K562 (cell line): ENCODE results near the gene PUS7L. TPM values are rescaled to one million over a fixed set of nuclear protein-coding genes. Genes with fewer than 3 reads are reported as not detected.

Experiments
- ATAC-seq: fragments of 200-7000 bp; cut with Tn5 transposase; 3 replicates; pipeline ENCODE4 v1.9.1; 2020; ENCODE audit warnings: moderate library complexity
- BruUV-seq: library from RNA; stranded (reverse); fragments of 400-500 nt; replicated peaks from 2 replicates; lab custom pipeline; 2021; lab: Mats Ljungman, UMichigan
- CTCF ChIA-PET: fragments of 300-600 bp; formaldehyde crosslinking; extraction: SDS; loops from one replicate; lab custom pipeline; 2021; ENCODE audit warnings: low intra/inter-chr PET ratio; lab: Yijun Ruan, JAX
- POLR2A ChIA-PET: fragments of 300-600, 350-650 bp; sonication (Branson Sonifier 250); formaldehyde crosslinking; extraction: SDS; loops from one replicate; lab custom pipeline; 2021; ENCODE audit warnings: antibody characterized with exemption, inconsistent platforms; lab: Yijun Ruan, JAX
- DNase-seq, 4 experiments: peaks; one replicate each; pipeline versions ENCODE4 v3.0.0 to v3.0.0-alpha.2; 2011 to 2018; ENCODE audit warnings: low spot score in 3 of 4, mixed read lengths in 3 of 4; ENCODE audit errors: extremely low read depth in 1 of 4
- FAIRE-seq: peaks from 2 replicates; lab custom pipeline; 2011; peaks lifted over from hg19 to GRCh38; lab: Jason Lieb, UNC
- H2AFZ ChIP-seq: 2 replicates; pipeline ENCODE4 v1.6.0; 2011; ENCODE audit warnings: low read depth, low read length, control low read depth, inconsistent platforms
- H3K27ac ChIP-seq: fragments of 200-600 bp; 3 replicates; pipeline ENCODE4 v1.8.0; 2011; ENCODE audit warnings: low read depth, mild to moderate bottlenecking, control low read depth, inconsistent platforms, low read length, moderate library complexity, mixed read lengths; ENCODE audit errors: extremely low read depth
- H3K27me3 ChIP-seq, 2 experiments: fragments of 300-600 bp in 1 of 2; 2 replicates in 1 of 2; 3 replicates in 1 of 2; pipeline versions ENCODE4 v1.6.0 to v1.8.0; 2011; ENCODE audit warnings: inconsistent platforms in 2 of 2, low read length in 2 of 2, mild to moderate bottlenecking in 1 of 2, mixed read lengths in 1 of 2, moderate library complexity in 1 of 2; ENCODE audit not compliant: control insufficient read depth in 2 of 2, insufficient read depth in 2 of 2
- H3K36me3 ChIP-seq: fragments of 300-600 bp; 3 replicates; pipeline ENCODE4 v1.8.0; 2011; ENCODE audit warnings: mild to moderate bottlenecking, low read length, inconsistent platforms; ENCODE audit not compliant: control insufficient read depth, insufficient read depth
- H3K4me1 ChIP-seq, 2 experiments: fragments of 200-600 bp in 1 of 2; replicated peaks in 1 of 2; 2 replicates in 1 of 2; 3 replicates in 1 of 2; pipeline versions ENCODE4 v1.5.1 to v1.8.0; 2011; ENCODE audit warnings: inconsistent platforms in 2 of 2, low read length in 2 of 2, mild to moderate bottlenecking in 1 of 2, mixed read lengths in 1 of 2, moderate library complexity in 1 of 2; ENCODE audit not compliant: control insufficient read depth in 2 of 2, insufficient read depth in 2 of 2
- H3K4me2 ChIP-seq: 2 replicates; pipeline ENCODE4 v1.6.1; 2011; ENCODE audit warnings: low read length, control low read depth, inconsistent platforms, mixed read lengths; ENCODE audit not compliant: insufficient read depth
- H3K4me3 ChIP-seq: fragments of 200-600 bp; sonication (generic), shearing (Covaris generic); 2 replicates; pipeline ENCODE4 v1.5.1; 2016; ENCODE audit warnings: control low read depth, inconsistent platforms
- H3K79me2 ChIP-seq: fragments of 200-600 bp; 3 replicates; pipeline ENCODE4 v1.8.0; 2011; ENCODE audit warnings: low read length, inconsistent platforms; ENCODE audit not compliant: control insufficient read depth, insufficient read depth
- H3K9ac ChIP-seq, 2 experiments: 2 replicates each; pipeline versions ENCODE4 v1.6.0 to v1.6.1; 2011; ENCODE audit warnings: low read depth in 2 of 2, low read length in 2 of 2, control low read depth in 1 of 2, inconsistent platforms in 1 of 2, mild to moderate bottlenecking in 1 of 2, mixed read lengths in 1 of 2; ENCODE audit not compliant: insufficient read depth in 1 of 2
- H3K9me1 ChIP-seq: one replicate; pipeline ENCODE4 v1.6.0; 2011; ENCODE audit warnings: inconsistent platforms, mild to moderate bottlenecking, low read length, moderate library complexity; ENCODE audit not compliant: control insufficient read depth, insufficient read depth
- H3K9me3 ChIP-seq: replicated peaks from 2 replicates; pipeline ENCODE4 v1.5.1; 2011; ENCODE audit warnings: low read depth, low read length, inconsistent platforms; ENCODE audit not compliant: control insufficient read depth, insufficient read depth
- H4K20me1 ChIP-seq: replicated peaks from 2 replicates; pipeline ENCODE4 v1.6.1; 2011; ENCODE audit warnings: low read length, inconsistent platforms, mixed read lengths; ENCODE audit not compliant: control insufficient read depth, insufficient read depth
- KAT8 ChIP-seq: fragments of 450-650 bp; IDR thresholded peaks from 2 replicates; pipeline ENCODE4 v1.6.1; 2016; ENCODE audit warnings: low read depth, mild to moderate bottlenecking
- KLF6 ChIP-seq: fragments of 250-450 bp; sonication (Bioruptor Pico); IDR thresholded peaks from 2 replicates; pipeline ENCODE4 v1.4.0; 2020; ENCODE audit warnings: mild to moderate bottlenecking, moderate library complexity, borderline replicate concordance
- LARP7 ChIP-seq: fragments of 450-650 bp; IDR thresholded peaks from 2 replicates; pipeline ENCODE4 v1.6.1; 2016
- TARDBP ChIP-seq: fragments of 450-650 bp; IDR thresholded peaks from 2 replicates; pipeline ENCODE4 v1.6.1; 2016
- ZBED1 ChIP-seq: IDR thresholded peaks from 2 replicates; pipeline ENCODE4 v1.6.1; 2014
- ZBTB49 ChIP-seq: sonication (generic); formaldehyde crosslinking; IDR thresholded peaks from 2 replicates; pipeline ENCODE4 v1.8.0; 2022; ENCODE audit warnings: missing genetic modification reagents, mild to moderate bottlenecking, borderline replicate concordance
- ZFP1 ChIP-seq: fragments of 450-650 bp; formaldehyde crosslinking; IDR thresholded peaks from 2 replicates; pipeline ENCODE4 v1.4.0; 2020; ENCODE audit warnings: mild to moderate bottlenecking, mixed read lengths
- ZNF445 ChIP-seq: fragments of 250-450 bp; sonication (Bioruptor Pico); IDR thresholded peaks from 2 replicates; pipeline ENCODE4 v1.4.0; 2020; ENCODE audit warnings: low read depth, mild to moderate bottlenecking, moderate library complexity
- WGBS: fragments of 100-300 bp; shearing (Covaris generic); methylation state at CpG from one replicate; pipeline ENCODE4 v1.1.6; 2016; ENCODE audit warnings: low coverage, mixed read lengths; ENCODE audit not compliant: insufficient coverage; ENCODE audit errors: missing lambda C conversion rate; 5-methylcytosine and 5-hydroxymethylcytosine counted together
- in situ Hi-C: fragments of 300-500 bp; cut with MboI; formaldehyde crosslinking; loops from 4 replicates; pipeline ENCODE4 v1.15.0; 2018; ENCODE audit warnings: inconsistent platforms, mixed read lengths
- intact Hi-C: fragments of 100-400 bp; cut with micrococcal nuclease; formaldehyde crosslinking; loops from 2 replicates; pipeline ENCODE4 v1.14.2; 2022
- polyA plus RNA-seq, 8 experiments: library from polyadenylated mRNA; depleted of rRNA in 4 of 8; stranded (reverse) in 5 of 8; unstranded in 3 of 8; fragments of >200 nt; fragmentation: Nextera tagmentation in 2 of 8; fragmentation: Illumina TruSeq in 1 of 8; extraction: Ambion mirVana in 2 of 8; extraction: Trizol in 1 of 8; gene quantifications; 2 replicates each; pipeline versions ENCODE4 v1.2.1 to v1.2.3, GENCODE V29; 2011 to 2014; ENCODE audit warnings: inconsistent platforms in 1 of 8, missing spikeins in 1 of 8
- total RNA-seq, 7 experiments: library from RNA; depleted of rRNA in 6 of 7; stranded (reverse); fragments of >200 nt in 6 of 7; fragmentation: Illumina TruSeq in 2 of 7; extraction: Trizol in 2 of 7; gene quantifications; 2 replicates each; pipeline versions ENCODE4 v1.2.1 to v1.2.3, GENCODE V29; 2011 to 2021; ENCODE audit warnings: low replicate concordance in 1 of 7
- TF ChIP-seq, protein P1 (sequence below): sonication (generic); formaldehyde crosslinking; IDR thresholded peaks from 2 replicates; pipeline ENCODE4 v1.8.0; 2022; ENCODE audit warnings: mild to moderate bottlenecking, missing genetic modification reagents

PUS7L gene
- total and polyA plus RNA-seq, 9 of the 15 experiments (the other 6 are each of a cell fraction or from before 2014, with no cell fraction given), result 10.8 to 53.3 (median 25.2) TPM

GRCh38 chr12:43740511-43741100, 18.0 kb downstream of the PUS7L start:
- CTCF ChIA-PET, result no interaction called here
- no peak for ATAC-seq
- POLR2A ChIA-PET, result interaction anchor here (0.6 kb wide), 1 partner anchor 11 kb away, joined by 3 read pairs; no protein-coding TSS in a partner anchor

More at GRCh38 chr12:43740511-43741100, 18.0 kb downstream of the PUS7L start:
- Histone ChIP-seq H3K4me3 (no peak overlapping the region), H3K9me3 (no peaks in the 10 kb centered on the region), H3K79me2 (no peaks in the 10 kb centered on the region), H3K27me3 (no peaks in the 10 kb centered on the region), H3K27ac (no peak overlapping the region)
- intact Hi-C loops (no loop called here), in situ Hi-C loops (no loop called here)
- no TSS peak for BruUV-seq
- TF ChIP-seq LARP7 (no peak), KAT8 (no peak), ZNF445 (CRISPR knock-in tag) (no peak), TARDBP (no peak), KLF6 (no peak), ZBTB49 (no peak), ZFP1 (no peak), ZBED1 (no peak)
- TF ChIP-seq, protein P1, sequence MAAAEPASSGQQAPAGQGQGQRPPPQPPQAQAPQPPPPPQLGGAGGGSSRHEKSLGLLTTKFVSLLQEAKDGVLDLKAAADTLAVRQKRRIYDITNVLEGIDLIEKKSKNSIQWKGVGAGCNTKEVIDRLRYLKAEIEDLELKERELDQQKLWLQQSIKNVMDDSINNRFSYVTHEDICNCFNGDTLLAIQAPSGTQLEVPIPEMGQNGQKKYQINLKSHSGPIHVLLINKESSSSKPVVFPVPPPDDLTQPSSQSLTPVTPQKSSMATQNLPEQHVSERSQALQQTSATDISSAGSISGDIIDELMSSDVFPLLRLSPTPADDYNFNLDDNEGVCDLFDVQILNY (CRISPR knock-in tag), result no peak
- TF ChIP-seq, all 486 proteins: peak for 0
- DNase-seq (no peak), FAIRE-seq (no peak)
- H3K9ac ChIP-seq, result no peak overlapping the region
- peaks cover 77% of the 10 kb centered on the region for H3K36me3 ChIP-seq
- no peaks in the 10 kb centered on the region for H3K9me1 ChIP-seq
- H4K20me1 ChIP-seq, result no peaks in the 10 kb centered on the region
- 62% methylated on average over 2 of the region's 3 CpGs for WGBS
- no peak overlapping the region for H3K4me2 ChIP-seq
- no peaks in the 10 kb centered on the region for H3K4me1 ChIP-seq
- H2AFZ ChIP-seq, result no peak overlapping the region
